ENCODE measurements around the gene EFNA4. TPM values are rescaled to one million over a fixed set of nuclear protein-coding genes. Genes with fewer than 3 reads are reported as not detected.
A peak's percentile ranks its signal among the peaks of the same experiment; 100 is the strongest.

EFNA4 gene
- total and polyA plus RNA-seq, 9 of the 15 experiments (the other 6 are each of a cell fraction or from before 2014, with no cell fraction given): 0.68 to 7.4 (median 6.1) TPM

DNA sequence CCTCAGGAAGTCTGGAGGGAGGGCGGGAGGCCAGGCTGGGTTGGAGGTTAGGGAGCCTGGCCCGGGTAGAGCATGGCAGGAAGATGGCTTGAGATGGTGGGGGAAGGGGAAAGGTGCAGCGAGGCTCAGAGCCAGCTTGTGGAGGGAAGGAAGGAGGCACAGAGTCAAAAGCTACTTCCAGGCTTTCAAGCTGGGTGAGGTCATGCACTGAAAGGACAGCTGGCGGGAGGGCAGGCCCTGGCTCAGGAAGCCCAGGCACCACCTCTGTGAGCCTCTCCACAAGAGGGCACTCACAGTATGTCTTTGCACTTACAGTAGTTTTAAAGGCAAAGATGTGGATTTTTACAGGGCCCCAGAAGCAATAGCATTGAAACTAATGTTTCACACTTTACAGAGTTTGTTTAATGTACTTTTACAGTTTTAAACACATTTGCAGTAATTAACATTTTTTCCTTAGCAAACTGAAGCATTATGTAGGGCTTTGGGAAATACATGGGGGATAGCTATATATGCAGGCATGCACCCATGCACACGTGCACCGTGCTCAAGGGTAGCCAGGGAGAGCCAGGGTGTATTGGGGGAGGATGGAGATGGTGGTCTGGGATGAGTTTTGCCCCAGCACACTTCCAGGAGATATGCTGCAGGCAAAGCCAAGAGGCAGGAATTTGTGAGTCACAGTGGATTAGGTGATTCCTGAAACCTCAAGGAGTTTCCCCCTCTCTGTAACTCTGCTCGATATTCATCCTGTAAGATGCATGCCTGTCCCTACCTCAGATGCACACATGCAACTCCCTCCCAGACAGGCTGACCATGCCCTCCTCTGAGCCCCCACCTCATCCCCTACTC lies 18.5 kb upstream of the EFNA4 start:
- no peaks in the 10 kb centered on the region for H3K9me3 ChIP-seq (replicated peaks; ENCODE audit: control insufficient read depth, insufficient read depth, low read depth, low read length)
- POLR2A ChIA-PET: interaction anchor here (0.6 to 2.1 kb wide), 5 partner anchors 25 to 74 kb away, joined by 3 to 5 read pairs (median 3); partner anchors contain the start of gene SHC1
- TF ChIP-seq HDAC6 (IDR thresholded peaks at IDR 0.05; ENCODE audit: low read depth, low read length) (no peak), TFAM (CRISPR knock-in tag; conservative IDR thresholded peaks at IDR 0.05) (no peak), CLOCK (CRISPR knock-in tag; IDR thresholded peaks at IDR 0.05; ENCODE audit: borderline replicate concordance) (no peak), ZNF121 (CRISPR knock-in tag; conservative IDR thresholded peaks at IDR 0.05) (no peak), ATF3 (IDR thresholded peaks at IDR 0.05) (peak; percentile 73), ATF3 (CRISPR knock-in tag; conservative IDR thresholded peaks at IDR 0.05) (no peak), ATF7 (IDR thresholded peaks at IDR 0.05) (peak; percentile 88), SNAPC5 (CRISPR knock-in tag; IDR thresholded peaks at IDR 0.05) (no peak), CC2D1A (IDR thresholded peaks at IDR 0.05) (no peak), MTA3 (IDR thresholded peaks at IDR 0.05; ENCODE audit: borderline replicate concordance) (no peak), SMC3 (conservative IDR thresholded peaks at IDR 0.05; ENCODE audit: insufficient read depth, low read depth, low read length) (peak; percentile 80), ZBED1 (IDR thresholded peaks at IDR 0.05) (no peak), RHOXF2B (CRISPR knock-in tag; conservative IDR thresholded peaks at IDR 0.05) (no peak), ZBTB33 (CRISPR knock-in tag; IDR thresholded peaks at IDR 0.05) (peak; percentile 82)

More for the DNA sequence above, 18.5 kb upstream of the EFNA4 start:
- Histone ChIP-seq H3K4me2 (ENCODE audit: insufficient read depth, low read length) (no peak overlapping the region), H3K27me3 (ENCODE audit: control insufficient read depth in 2 of 2, insufficient read depth in 2 of 2, low read length in 2 of 2) (no peaks in the 10 kb centered on the region; a peak in 1 of 5 replicates), H3K9ac (ENCODE audit: insufficient read depth in 1 of 2, low read depth in 2 of 2, low read length in 2 of 2) (peak overlapping the region in 1 of 2 experiments; percentile 59; a peak in 1 of 4 replicates), H3K4me3 (no peak overlapping the region), H3K4me1 (replicated peaks in 1 of 2; ENCODE audit: control insufficient read depth in 2 of 2, insufficient read depth in 2 of 2, low read length in 2 of 2) (peaks cover 17 to 32% of the 10 kb centered on the region in 2 experiments), H3K9me1 (ENCODE audit: control insufficient read depth, insufficient read depth, low read length) (peaks cover 4% of the 10 kb centered on the region), H3K27ac (ENCODE audit: extremely low read depth, low read depth, low read length) (no peak overlapping the region), H4K20me1 (replicated peaks; ENCODE audit: control insufficient read depth, insufficient read depth, low read length) (peaks cover 6% of the 10 kb centered on the region; the same call in 1 of the 2 replicates), H3K36me3 (ENCODE audit: control insufficient read depth, insufficient read depth, low read length) (no peaks in the 10 kb centered on the region), H3K79me2 (ENCODE audit: control insufficient read depth, insufficient read depth, low read length) (no peaks in the 10 kb centered on the region), H2AFZ (ENCODE audit: low read depth, low read length) (no peak overlapping the region)
- peak; percentile 65 to 81 (median 69) for DNase-seq (ENCODE audit: extremely low read depth in 1 of 4, low spot score in 3 of 4)
- in situ Hi-C loops (cut with MboI) (no loop called here), intact Hi-C loops (cut with micrococcal nuclease) (loop anchor here (1.0 to 5.0 kb wide), 3 partner anchors 16 to 43 kb away; partner anchors contain the start of gene ZBTB7B)
- FAIRE-seq: peak; percentile 90
- CTCF ChIA-PET (ENCODE audit: low intra/inter-chr PET ratio): interaction anchor here (0.8 to 3.1 kb wide), 3 partner anchors 17 to 83 kb away, joined by 6 to 19 read pairs (median 8); partner anchors contain the start of gene PYGO2
- BruUV-seq (replicated peaks): no TSS peak
- peak; percentile 93 for ATAC-seq
- WGBS (ENCODE audit: insufficient coverage, low coverage, missing lambda C conversion rate): 33% methylated on average over 5 of the region's 7 CpGs

Data from K562 (cell line).